T-helper 17 cell (primary cell): ENCODE measurements around the gene AMMECR1. TPM values are rescaled to one million over a fixed set of nuclear protein-coding genes. Genes with fewer than 3 reads are reported as not detected.

Experiments used
- ATAC-seq: fragments of 150-1000 bp; cut with Tn5 transposase; 2 replicates; pipeline ENCODE4 v1.10.0; 2021; ENCODE audit warnings: mild to moderate bottlenecking, moderate library complexity
- DNase-seq, 3 donors: peaks; one replicate each; pipeline versions ENCODE4 v3.0.0 to v3.0.0-alpha.2; 2020 to 2021
- H3K9me3 ChIP-seq: one replicate; pipeline ENCODE4 v1.7.0; 2013; ENCODE audit warnings: low read length, mild to moderate bottlenecking; ENCODE audit not compliant: control insufficient read depth, poor library complexity, severe bottlenecking
- H3K27ac Mint-ChIP-seq: one replicate; pipeline ENCODE4 v1.8.0; 2022; ENCODE audit warnings: mild to moderate bottlenecking, moderate library complexity, mixed read lengths
- H3K27me3 Mint-ChIP-seq: one replicate; pipeline ENCODE4 v1.8.0; 2022; ENCODE audit warnings: mixed read lengths
- H3K36me3 Mint-ChIP-seq: one replicate; pipeline ENCODE4 v1.8.0; 2022; ENCODE audit warnings: low read depth, mixed read lengths
- H3K4me1 Mint-ChIP-seq: one replicate; pipeline ENCODE4 v1.8.0; 2022; ENCODE audit warnings: mild to moderate bottlenecking, mixed read lengths
- H3K4me3 Mint-ChIP-seq: one replicate; pipeline ENCODE4 v1.8.0; 2022; ENCODE audit warnings: mild to moderate bottlenecking, moderate library complexity, mixed read lengths
- total RNA-seq, 4 donors: library from RNA in 2 of 4; stranded (reverse) in 2 of 4; gene quantifications; one replicate each; pipeline ENCODE4 v1.2.3 and lab custom pipeline; 2022 to 2026

The AMMECR1 gene
- total RNA-seq, 2 donors from 2014 or later = 15.4 to 17.4 TPM

GRCh38 chrX:110180928-110181310, 137.0 kb downstream of the AMMECR1 start:
- H3K36me3 Mint-ChIP-seq = no peaks in the 10 kb centered on the region
- peak overlapping the region; percentile 27 for H3K27ac Mint-ChIP-seq
- H3K4me1 Mint-ChIP-seq = peaks cover 5% of the 10 kb centered on the region

GRCh38 chrX:110180176-110180927, 137.5 kb downstream of the AMMECR1 start:
- ATAC-seq (no peak), DNase-seq (no peak)
- Mint-ChIP-seq H3K27ac (peak overlapping the region; percentile 27), H3K36me3 (no peaks in the 10 kb centered on the region), H3K4me1 (peaks cover 5% of the 10 kb centered on the region), H3K27me3 (no peaks in the 10 kb centered on the region), H3K4me3 (no peak overlapping the region)
- no peaks in the 10 kb centered on the region for H3K9me3 ChIP-seq

More at GRCh38 chrX:110180928-110181310, 137.0 kb downstream of the AMMECR1 start:
- no peaks in the 10 kb centered on the region for H3K27me3 Mint-ChIP-seq
- ATAC-seq (no peak), DNase-seq (no peak)
- H3K9me3 ChIP-seq = no peaks in the 10 kb centered on the region
- no peak overlapping the region for H3K4me3 Mint-ChIP-seq

GRCh38 chrX:110178179-110178865, 139.6 kb downstream of the AMMECR1 start:
- Mint-ChIP-seq H3K4me1 (peaks cover 7% of the 10 kb centered on the region), H3K36me3 (no peaks in the 10 kb centered on the region), H3K27me3 (no peaks in the 10 kb centered on the region), H3K27ac (peak overlapping the region; percentile 43), H3K4me3 (no peak overlapping the region)
- H3K9me3 ChIP-seq = no peaks in the 10 kb centered on the region
- ATAC-seq (no peak), DNase-seq (no peak)

- Mint-ChIP-seq H3K27ac (no peak overlapping the region), H3K4me3 (no peak overlapping the region), H3K4me1 (peaks cover 9% of the 10 kb centered on the region), H3K27me3 (no peaks in the 10 kb centered on the region), H3K36me3 (no peaks in the 10 kb centered on the region)
- no peak for DNase-seq
- ATAC-seq = no peak
- no peaks in the 10 kb centered on the region for H3K9me3 ChIP-seq
These were observed 142.2 kb downstream of the AMMECR1 start for GRCh38 chrX:110175696-110176095.

GRCh38 chrX:110175146-110175545, 142.7 kb downstream of the AMMECR1 start:
- Mint-ChIP-seq H3K4me1 (peaks cover 9% of the 10 kb centered on the region), H3K4me3 (no peak overlapping the region), H3K36me3 (no peaks in the 10 kb centered on the region), H3K27ac (no peak overlapping the region), H3K27me3 (no peaks in the 10 kb centered on the region)
- ATAC-seq = no peak
- no peak for DNase-seq
- H3K9me3 ChIP-seq = no peaks in the 10 kb centered on the region

- Mint-ChIP-seq H3K4me3 (no peak overlapping the region), H3K4me1 (peaks cover 4% of the 10 kb centered on the region), H3K36me3 (peaks cover 3% of the 10 kb centered on the region), H3K27me3 (no peaks in the 10 kb centered on the region), H3K27ac (peak overlapping the region; percentile 56)
- ATAC-seq (no peak), DNase-seq (no peak)
- H3K9me3 ChIP-seq = no peaks in the 10 kb centered on the region
These were observed 144.4 kb downstream of the AMMECR1 start for GRCh38 chrX:110173192-110174175.

- ATAC-seq (peak; percentile 73), DNase-seq (no peak)
- Mint-ChIP-seq H3K4me3 (no peak overlapping the region), H3K27me3 (no peaks in the 10 kb centered on the region), H3K36me3 (peaks cover 3% of the 10 kb centered on the region), H3K27ac (peak overlapping the region; percentile 56), H3K4me1 (peaks cover 4% of the 10 kb centered on the region)
- H3K9me3 ChIP-seq = no peaks in the 10 kb centered on the region
These were observed 145.7 kb downstream of the AMMECR1 start for GRCh38 chrX:110172215-110172614.

- no peak for ATAC-seq
- H3K36me3 Mint-ChIP-seq = peaks cover 3% of the 10 kb centered on the region
- H3K27ac Mint-ChIP-seq = no peak overlapping the region
- H3K4me3 Mint-ChIP-seq = no peak overlapping the region
- H3K9me3 ChIP-seq = no peaks in the 10 kb centered on the region
- DNase-seq = no peak
- H3K4me1 Mint-ChIP-seq = peaks cover 4% of the 10 kb centered on the region
- no peaks in the 10 kb centered on the region for H3K27me3 Mint-ChIP-seq
These were observed 146.4 kb downstream of the AMMECR1 start for GRCh38 chrX:110171442-110171841.

- Mint-ChIP-seq H3K27me3 (no peaks in the 10 kb centered on the region), H3K27ac (no peak overlapping the region), H3K36me3 (peaks cover 3% of the 10 kb centered on the region), H3K4me3 (no peak overlapping the region), H3K4me1 (peaks cover 4% of the 10 kb centered on the region)
- DNase-seq = no peak
- H3K9me3 ChIP-seq = no peaks in the 10 kb centered on the region
- ATAC-seq = no peak
These were observed 147.9 kb downstream of the AMMECR1 start for GRCh38 chrX:110170029-110170428.

GRCh38 chrX:110168585-110168984, 149.3 kb downstream of the AMMECR1 start:
- Mint-ChIP-seq H3K36me3 (peaks cover 3% of the 10 kb centered on the region), H3K27me3 (no peaks in the 10 kb centered on the region), H3K4me1 (peaks cover 3% of the 10 kb centered on the region), H3K4me3 (no peak overlapping the region), H3K27ac (no peak overlapping the region)
- ATAC-seq = no peak
- DNase-seq = no peak
- no peaks in the 10 kb centered on the region for H3K9me3 ChIP-seq

GRCh38 chrX:110167952-110168451, 149.9 kb downstream of the AMMECR1 start:
- peak; percentile 64 for ATAC-seq
- no peak overlapping the region for H3K4me3 Mint-ChIP-seq

GRCh38 chrX:110163488-110163887, 154.4 kb downstream of the AMMECR1 start:
- Mint-ChIP-seq H3K36me3 (no peaks in the 10 kb centered on the region), H3K4me1 (peaks cover 8% of the 10 kb centered on the region), H3K27ac (no peak overlapping the region), H3K4me3 (no peak overlapping the region), H3K27me3 (no peaks in the 10 kb centered on the region)
- DNase-seq (no peak), ATAC-seq (no peak)
- no peaks in the 10 kb centered on the region for H3K9me3 ChIP-seq

More at GRCh38 chrX:110167952-110168451, 149.9 kb downstream of the AMMECR1 start:
- Mint-ChIP-seq H3K4me1 (peaks cover 2% of the 10 kb centered on the region), H3K36me3 (peaks cover 3% of the 10 kb centered on the region), H3K27ac (no peak overlapping the region), H3K27me3 (no peaks in the 10 kb centered on the region)
- DNase-seq = peak; percentile 23 to 35 (median 25)
- H3K9me3 ChIP-seq = no peaks in the 10 kb centered on the region

GRCh38 chrX:110162867-110163266, 155.0 kb downstream of the AMMECR1 start:
- Mint-ChIP-seq H3K4me1 (peaks cover 8% of the 10 kb centered on the region), H3K27ac (no peak overlapping the region), H3K4me3 (no peak overlapping the region), H3K27me3 (no peaks in the 10 kb centered on the region), H3K36me3 (no peaks in the 10 kb centered on the region)
- DNase-seq (no peak), ATAC-seq (no peak)
- no peaks in the 10 kb centered on the region for H3K9me3 ChIP-seq
